Mucosa of descending colon (tissue), 3 donors: ENCODE measurements around the gene SASH1. TPM values are rescaled to one million over a fixed set of nuclear protein-coding genes. Genes with fewer than 3 reads are reported as not detected.

ENCODE experiments used
- ATAC-seq: fragments of 200-7000 bp; cut with Tn5 transposase; one replicate; pipeline ENCODE4 v1.9.1; 2020; ENCODE audit warnings: mild to moderate bottlenecking, moderate library complexity
- DNase-seq, 3 donors: peaks; one replicate each; pipeline ENCODE4 v3.0.0-alpha.2; 2020
- H3K36me3 ChIP-seq: fragments of 200-600 bp; one replicate; pipeline ENCODE4 v1.8.0; 2021; ENCODE audit warnings: low read depth, mild to moderate bottlenecking
- H3K4me1 ChIP-seq: fragments of 200-600 bp; one replicate; pipeline ENCODE4 v1.8.0; 2021; ENCODE audit warnings: low read depth, mild to moderate bottlenecking
- H3K4me3 ChIP-seq: fragments of 200-600 bp; one replicate; pipeline ENCODE4 v1.8.0; 2021; ENCODE audit warnings: mild to moderate bottlenecking
- H3K9me3 ChIP-seq: fragments of 200-600 bp; one replicate; pipeline ENCODE4 v1.8.0; 2021; ENCODE audit warnings: mild to moderate bottlenecking
- intact Hi-C, 2 donors: fragments of 100-400 bp; cut with DNase I in 1 of 2; cut with micrococcal nuclease in 1 of 2; formaldehyde crosslinking; loops; one replicate each; pipeline versions ENCODE4 v1.11.0 to v1.11.1; 2022; cut with DNase I, micrococcal nuclease
- total RNA-seq, 3 donors: library from RNA; stranded (reverse); fragmentation: NEBNext Ultra II Directional in 2 of 3; extraction: Animal tissue kit (Norgen Biotek cat#: 25700) in 2 of 3; gene quantifications; one replicate each; pipeline versions ENCODE4 v1.2.1 to v1.2.4, GENCODE V29; 2021 to 2023
- TF ChIP-seq, protein P1 (sequence below): fragments of 200-600 bp; IDR thresholded peaks from one replicate; pipeline ENCODE4 v1.8.0; 2022; ENCODE audit warnings: antibody characterized with exemption, mild to moderate bottlenecking
- donor health status: DM: no; HTN: no; CAD: no; lungs with moderate emphysema.
- donor health status: DM: no; HTN: no; CAD: no.
- donor health status: DM: no; HTN: yes; CAD: no.

The SASH1 gene
- total RNA-seq, 3 donors from 2014 or later: 20.5 to 47.3 (median 22.9) TPM

GRCh38 chr6:148470156-148470555 lies 127.5 kb downstream of the SASH1 start:
- TF ChIP-seq, protein P1, sequence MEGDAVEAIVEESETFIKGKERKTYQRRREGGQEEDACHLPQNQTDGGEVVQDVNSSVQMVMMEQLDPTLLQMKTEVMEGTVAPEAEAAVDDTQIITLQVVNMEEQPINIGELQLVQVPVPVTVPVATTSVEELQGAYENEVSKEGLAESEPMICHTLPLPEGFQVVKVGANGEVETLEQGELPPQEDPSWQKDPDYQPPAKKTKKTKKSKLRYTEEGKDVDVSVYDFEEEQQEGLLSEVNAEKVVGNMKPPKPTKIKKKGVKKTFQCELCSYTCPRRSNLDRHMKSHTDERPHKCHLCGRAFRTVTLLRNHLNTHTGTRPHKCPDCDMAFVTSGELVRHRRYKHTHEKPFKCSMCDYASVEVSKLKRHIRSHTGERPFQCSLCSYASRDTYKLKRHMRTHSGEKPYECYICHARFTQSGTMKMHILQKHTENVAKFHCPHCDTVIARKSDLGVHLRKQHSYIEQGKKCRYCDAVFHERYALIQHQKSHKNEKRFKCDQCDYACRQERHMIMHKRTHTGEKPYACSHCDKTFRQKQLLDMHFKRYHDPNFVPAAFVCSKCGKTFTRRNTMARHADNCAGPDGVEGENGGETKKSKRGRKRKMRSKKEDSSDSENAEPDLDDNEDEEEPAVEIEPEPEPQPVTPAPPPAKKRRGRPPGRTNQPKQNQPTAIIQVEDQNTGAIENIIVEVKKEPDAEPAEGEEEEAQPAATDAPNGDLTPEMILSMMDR: no peak
- intact Hi-C loops: no loop called here
- Histone ChIP-seq H3K4me3 (no peak overlapping the region), H3K9me3 (no peaks in the 10 kb centered on the region), H3K4me1 (no peaks in the 10 kb centered on the region), H3K36me3 (no peaks in the 10 kb centered on the region)
- DNase-seq (no peak), ATAC-seq (no peak)

GRCh38 chr6:148470606-148471465 lies 128.2 kb downstream of the SASH1 start:
- Histone ChIP-seq H3K4me3 (no peak overlapping the region), H3K9me3 (no peaks in the 10 kb centered on the region), H3K36me3 (no peaks in the 10 kb centered on the region), H3K4me1 (no peaks in the 10 kb centered on the region)
- no peak for DNase-seq
- TF ChIP-seq, protein P1: no peak
- intact Hi-C loops: no loop called here
- ATAC-seq: no peak

DNA sequence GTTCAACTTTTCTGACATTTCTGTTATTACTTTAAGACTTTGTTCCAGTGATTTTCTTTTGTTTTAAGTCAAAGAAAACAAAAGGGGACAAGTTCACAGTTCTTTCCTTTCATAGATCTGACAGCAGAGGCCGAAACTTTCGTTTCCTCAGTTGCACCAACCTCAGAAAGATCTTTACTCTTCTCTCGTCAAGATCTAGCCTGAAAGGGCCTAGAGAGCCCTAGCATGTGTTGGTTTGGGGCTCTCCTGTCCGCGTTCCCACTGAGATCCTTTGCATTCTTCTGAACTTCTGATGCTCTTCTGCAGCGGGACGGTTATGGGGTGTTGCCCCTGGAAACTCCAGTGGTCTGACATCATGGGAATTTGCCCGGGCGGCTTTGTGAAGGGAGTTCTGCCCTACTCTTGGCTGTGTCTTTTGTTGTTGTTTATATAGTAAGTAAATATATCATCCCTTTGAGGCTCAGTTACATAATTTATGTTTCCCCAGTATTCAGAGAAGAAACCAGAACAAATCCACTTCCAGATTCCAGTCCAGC lies 129.1 kb downstream of the SASH1 start:
- no peaks in the 10 kb centered on the region for H3K36me3 ChIP-seq
- intact Hi-C loops: no loop called here
- H3K9me3 ChIP-seq: no peaks in the 10 kb centered on the region
- no peaks in the 10 kb centered on the region for H3K4me1 ChIP-seq
- TF ChIP-seq, protein P1: no peak
- ATAC-seq (no peak), DNase-seq (no peak)
- H3K4me3 ChIP-seq: no peak overlapping the region

- DNase-seq: no peak
- ATAC-seq: no peak
- TF ChIP-seq, protein P1: no peak
- intact Hi-C loops: no loop called here
- Histone ChIP-seq H3K4me1 (no peaks in the 10 kb centered on the region), H3K4me3 (no peak overlapping the region), H3K36me3 (no peaks in the 10 kb centered on the region), H3K9me3 (no peaks in the 10 kb centered on the region)
These were observed 129.8 kb downstream of the SASH1 start for GRCh38 chr6:148472171-148473105.

DNA sequence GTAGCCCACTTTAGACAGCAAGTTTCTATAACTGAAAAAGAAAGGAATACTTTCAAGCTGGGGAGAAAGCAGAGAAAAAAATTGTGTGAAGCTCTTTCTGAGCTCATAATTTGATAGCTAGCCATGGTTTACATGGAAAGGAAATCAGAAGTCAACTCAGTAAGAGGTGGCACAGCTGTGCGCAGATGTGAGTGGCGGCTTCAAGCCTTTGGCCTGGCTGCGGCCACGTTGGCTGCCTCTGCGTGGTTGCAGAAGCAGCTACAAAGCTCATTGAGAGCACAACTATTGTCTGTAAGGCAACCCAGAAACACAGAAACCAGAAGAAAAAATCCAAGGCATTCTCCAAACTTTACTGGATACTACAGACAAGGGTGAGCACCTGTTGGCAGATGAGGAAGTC lies 136.9 kb downstream of the SASH1 start:
- Histone ChIP-seq H3K9me3 (no peaks in the 10 kb centered on the region), H3K4me1 (no peaks in the 10 kb centered on the region), H3K4me3 (no peak overlapping the region), H3K36me3 (no peaks in the 10 kb centered on the region)
- no peak for ATAC-seq
- DNase-seq: peak in 2 of 3 donors; percentile 34 to 35
- TF ChIP-seq, protein P1: no peak
- intact Hi-C loops: no loop called here
